ENCODE data around the gene AMOTL1.

The AMOTL1 gene

GRCh38 chr11:94786264-94787126 is 18.3 kb downstream of the AMOTL1 start:
- no peak overlapping the region for H3K27ac ChIP-seq (ENCODE audit: low read depth, low read length)
- H4K20me1 ChIP-seq (ENCODE audit: control insufficient read depth, insufficient read depth, low read depth, low read length): no peaks in the 10 kb centered on the region
- no peak overlapping the region for H3K4me2 ChIP-seq (ENCODE audit: low read length)
- no peak overlapping the region for H3K4me3 ChIP-seq (ENCODE audit: low read length)
- no peaks in the 10 kb centered on the region for H3K27me3 ChIP-seq (ENCODE audit: control insufficient read depth, low read length)
- H3K9me3 ChIP-seq (ENCODE audit: control insufficient read depth, insufficient read depth, low read length): no peaks in the 10 kb centered on the region
- no peaks in the 10 kb centered on the region for H3K9me2 ChIP-seq (replicated peaks; ENCODE audit: control insufficient read depth, low read length)
- TF ChIP-seq EZH2phosphoT487 (IDR thresholded peaks at IDR 0.05; ENCODE audit: borderline replicate concordance, low read length) (no peak), CTCF (IDR thresholded peaks at IDR 0.05; ENCODE audit: low read depth, low read length, poor library complexity, severe bottlenecking) (peak; percentile 53)
- no peaks in the 10 kb centered on the region for H3K4me1 ChIP-seq (ENCODE audit: control insufficient read depth, low read length)
- H3F3A ChIP-seq (ENCODE audit: control insufficient read depth, insufficient read depth): no peaks in the 10 kb centered on the region
- no peaks in the 10 kb centered on the region for H3K79me2 ChIP-seq (ENCODE audit: control insufficient read depth, low read length)
- H3K36me3 ChIP-seq (ENCODE audit: control insufficient read depth, low read length): no peaks in the 10 kb centered on the region

- Histone ChIP-seq H3K4me3 (ENCODE audit: low read length) (no peak overlapping the region), H3F3A (ENCODE audit: control insufficient read depth, insufficient read depth) (no peaks in the 10 kb centered on the region), H3K36me3 (ENCODE audit: control insufficient read depth, low read length) (no peaks in the 10 kb centered on the region)
Observed at GRCh38 chr11:94787801-94788200, 19.6 kb downstream of the AMOTL1 start.

GRCh38 chr11:94788396-94788795 is 20.2 kb downstream of the AMOTL1 start:
- TF ChIP-seq EZH2phosphoT487 (IDR thresholded peaks at IDR 0.05; ENCODE audit: borderline replicate concordance, low read length) (no peak), CTCF (IDR thresholded peaks at IDR 0.05; ENCODE audit: low read depth, low read length, poor library complexity, severe bottlenecking) (no peak)
- Histone ChIP-seq H3K9me2 (replicated peaks; ENCODE audit: control insufficient read depth, low read length) (no peaks in the 10 kb centered on the region), H3K36me3 (ENCODE audit: control insufficient read depth, low read length) (no peaks in the 10 kb centered on the region), H3K27ac (ENCODE audit: low read depth, low read length) (no peak overlapping the region), H3F3A (ENCODE audit: control insufficient read depth, insufficient read depth) (no peaks in the 10 kb centered on the region), H3K4me3 (ENCODE audit: low read length) (no peak overlapping the region), H3K4me1 (ENCODE audit: control insufficient read depth, low read length) (no peaks in the 10 kb centered on the region), H3K4me2 (ENCODE audit: low read length) (no peak overlapping the region), H3K79me2 (ENCODE audit: control insufficient read depth, low read length) (no peaks in the 10 kb centered on the region), H3K9me3 (ENCODE audit: control insufficient read depth, insufficient read depth, low read length) (no peaks in the 10 kb centered on the region), H4K20me1 (ENCODE audit: control insufficient read depth, insufficient read depth, low read depth, low read length) (no peaks in the 10 kb centered on the region), H3K27me3 (ENCODE audit: control insufficient read depth, low read length) (no peaks in the 10 kb centered on the region)

More at GRCh38 chr11:94787801-94788200, 19.6 kb downstream of the AMOTL1 start:
- Histone ChIP-seq H3K4me2 (ENCODE audit: low read length) (no peak overlapping the region), H3K27ac (ENCODE audit: low read depth, low read length) (no peak overlapping the region), H4K20me1 (ENCODE audit: control insufficient read depth, insufficient read depth, low read depth, low read length) (no peaks in the 10 kb centered on the region), H3K79me2 (ENCODE audit: control insufficient read depth, low read length) (no peaks in the 10 kb centered on the region), H3K4me1 (ENCODE audit: control insufficient read depth, low read length) (no peaks in the 10 kb centered on the region), H3K9me2 (replicated peaks; ENCODE audit: control insufficient read depth, low read length) (no peaks in the 10 kb centered on the region), H3K9me3 (ENCODE audit: control insufficient read depth, insufficient read depth, low read length) (no peaks in the 10 kb centered on the region), H3K27me3 (ENCODE audit: control insufficient read depth, low read length) (no peaks in the 10 kb centered on the region)
- no peak for TF ChIP-seq CTCF (IDR thresholded peaks at IDR 0.05; ENCODE audit: low read depth, low read length, poor library complexity, severe bottlenecking)
- no peak for TF ChIP-seq EZH2phosphoT487 (IDR thresholded peaks at IDR 0.05; ENCODE audit: borderline replicate concordance, low read length)

All from DOHH2 (cell line).